ENCODE data around the gene GYS2. TPM values are rescaled to one million over a fixed set of nuclear protein-coding genes. Genes with fewer than 3 reads are reported as not detected.

The GYS2 gene
- total RNA-seq = under 1 TPM in 1 of 7 donors, not detected in 6; 0.12 TPM
- polyA plus RNA-seq = not detected
- long read RNA-seq, donor 1 = 0 reads
- long read RNA-seq, donor 2 = 0 reads
- long read RNA-seq, donor 3 = 0 reads

GRCh38 chr12:21604245-21605101 is at the start of gene GYS2:
Gene GYS2, minus strand, starts transcription at chr12:21604847. Its CDS starts 255 bp downstream, at chr12:21604592.
- Histone ChIP-seq H3K4me3 (no peak within 1 kb of the TSS), H3K9me3 (no peaks in the 10 kb centered on the region), H3K4me1 (ENCODE audit: insufficient read depth) (no peaks in the 10 kb centered on the region), H3K36me3 (no peaks in the 10 kb centered on the region), H3K27me3 (no peaks in the 10 kb centered on the region), H3K27ac (no peak within 1 kb of the TSS)
- intact Hi-C loops (cut with DNase I) = loop anchor here in 1 of 4 donors (10.0 kb wide), 1 partner anchor 70 kb away; no protein-coding TSS in a partner anchor
- DNase-seq = no peak
- 58 to 60% (median 59%) methylated on average over 7 of the region's 7 CpGs for WGBS, 3 donors
- no peak for TF ChIP-seq EP300 (IDR thresholded peaks at IDR 0.05)
- TF ChIP-seq CTCF (IDR thresholded peaks at IDR 0.05) = no peak
- no peak for TF ChIP-seq POLR2A (IDR thresholded peaks at IDR 0.05)

- H3K9me3 ChIP-seq = no peaks in the 10 kb centered on the region
- TF ChIP-seq POLR2A (IDR thresholded peaks at IDR 0.05) = no peak
- no peak for TF ChIP-seq EP300 (IDR thresholded peaks at IDR 0.05)
- no peak for TF ChIP-seq CTCF (IDR thresholded peaks at IDR 0.05)
- H3K4me3 ChIP-seq = no peak overlapping the region
- intact Hi-C loops (cut with DNase I) = no loop called here
- WGBS, 3 donors = 86 to 89% (median 87%) methylated on average over 1 of the region's 1 CpG
- H3K27me3 ChIP-seq = no peaks in the 10 kb centered on the region
- DNase-seq = no peak
- peaks cover 2% of the 10 kb centered on the region for H3K4me1 ChIP-seq (ENCODE audit: insufficient read depth)
- no peaks in the 10 kb centered on the region for H3K36me3 ChIP-seq
- H3K27ac ChIP-seq = no peak overlapping the region
Observed at GRCh38 chr12:21651821-21652220, 47.2 kb upstream of the GYS2 start.

GRCh38 chr12:21650997-21651396 is 46.4 kb upstream of the GYS2 start:
- H3K4me3 ChIP-seq = no peak overlapping the region
- H3K4me1 ChIP-seq (ENCODE audit: insufficient read depth) = peaks cover 2% of the 10 kb centered on the region
- no peaks in the 10 kb centered on the region for H3K36me3 ChIP-seq
- TF ChIP-seq EP300 (IDR thresholded peaks at IDR 0.05) (no peak), POLR2A (IDR thresholded peaks at IDR 0.05) (no peak), CTCF (IDR thresholded peaks at IDR 0.05) (no peak)
- H3K9me3 ChIP-seq = no peaks in the 10 kb centered on the region
- WGBS, 3 donors = 93 to 97% (median 97%) methylated on average over 1 of the region's 1 CpG
- no peak overlapping the region for H3K27ac ChIP-seq
- intact Hi-C loops (cut with DNase I) = no loop called here
- H3K27me3 ChIP-seq = no peaks in the 10 kb centered on the region
- DNase-seq = no peak

GRCh38 chr12:21649034-21649433 is 44.4 kb upstream of the GYS2 start:
- WGBS, 3 donors = 60 to 64% (median 61%) methylated on average over 3 of the region's 3 CpGs
- Histone ChIP-seq H3K36me3 (no peaks in the 10 kb centered on the region), H3K27me3 (no peaks in the 10 kb centered on the region), H3K9me3 (no peaks in the 10 kb centered on the region), H3K27ac (no peak overlapping the region), H3K4me1 (ENCODE audit: insufficient read depth) (no peaks in the 10 kb centered on the region), H3K4me3 (no peak overlapping the region)
- intact Hi-C loops (cut with DNase I) = no loop called here
- DNase-seq = no peak
- TF ChIP-seq POLR2A (IDR thresholded peaks at IDR 0.05) = no peak
- no peak for TF ChIP-seq EP300 (IDR thresholded peaks at IDR 0.05)
- TF ChIP-seq CTCF (IDR thresholded peaks at IDR 0.05) = no peak
